Esophagus squamous epithelium (tissue), 5 donors: ENCODE results near the gene DRG2. TPM values are rescaled to one million over a fixed set of nuclear protein-coding genes. Genes with fewer than 3 reads are reported as not detected.

ENCODE experiments used
- DNase-seq: peaks from one replicate; lab custom pipeline; 2025; lab: John Stamatoyannopoulos, UW
- H3K27ac ChIP-seq, 4 donors: fragments of 200-600 bp; sonication (generic); one replicate each; pipeline ENCODE4 v1.5.1; 2016 to 2019; ENCODE audit warnings: mild to moderate bottlenecking in 1 of 4
- H3K27me3 ChIP-seq, 4 donors: fragments of 200-600 bp; sonication (generic); 1 replicate in 3 of 4; 2 replicates in 1 of 4; pipeline versions ENCODE4 v1.5.1 to v1.6.0; 2017 to 2021; ENCODE audit warnings: antibody characterized with exemption in 1 of 4
- H3K36me3 ChIP-seq, 3 donors: fragments of 200-600 bp; sonication (generic); one replicate each; pipeline ENCODE4 v1.5.1; 2016 to 2019
- H3K4me1 ChIP-seq, 3 donors: fragments of 200-600 bp; sonication (generic); one replicate each; pipeline ENCODE4 v1.5.1; 2017 to 2019
- H3K4me3 ChIP-seq, 4 donors: fragments of 200-600 bp; sonication (generic); 1 replicate in 3 of 4; 2 replicates in 1 of 4; pipeline ENCODE4 v1.5.1; 2016 to 2019; ENCODE audit warnings: mild to moderate bottlenecking in 2 of 4, moderate library complexity in 1 of 4
- H3K9me3 ChIP-seq, 3 donors: fragments of 200-600 bp; sonication (generic); one replicate each; pipeline ENCODE4 v1.5.1; 2016 to 2019
- CTCF ChIP-seq, 6 experiments: fragments of 450-650 bp in 4 of 6; fragments of 200-600 bp in 2 of 6; sonication (generic) in 2 of 6; IDR thresholded peaks; one replicate each; pipeline ENCODE4 v1.5.1; 2016 to 2019; ENCODE audit warnings: antibody characterized with exemption in 6 of 6, mild to moderate bottlenecking in 4 of 6, moderate library complexity in 4 of 6
- POLR2A ChIP-seq, 4 donors: fragments of 450-650 bp; IDR thresholded peaks; one replicate each; pipeline ENCODE4 v1.6.1; 2017; ENCODE audit warnings: antibody characterized with exemption in 4 of 4, mild to moderate bottlenecking in 4 of 4, moderate library complexity in 3 of 4
- WGBS, 2 donors: methylation state at CpG; one replicate each; pipeline ENCODE4 v1.1.5; 2018; 5-methylcytosine and 5-hydroxymethylcytosine counted together
- intact Hi-C: fragments of 100-400 bp; cut with DNase I; formaldehyde crosslinking; loops from one replicate; pipeline ENCODE4 v1.15.0; 2022
- total RNA-seq, 4 donors: library from RNA; depleted of rRNA; stranded (reverse); fragments of >200 nt; gene quantifications; one replicate each; pipeline ENCODE4 v1.1.0, GENCODE V29; 2016
- donor health status: DM: yes; HTN: yes; CAD: no.

Gene DRG2
- total RNA-seq, 4 donors from 2014 or later, result 31.8 to 45.4 (median 37.9) TPM

DNA sequence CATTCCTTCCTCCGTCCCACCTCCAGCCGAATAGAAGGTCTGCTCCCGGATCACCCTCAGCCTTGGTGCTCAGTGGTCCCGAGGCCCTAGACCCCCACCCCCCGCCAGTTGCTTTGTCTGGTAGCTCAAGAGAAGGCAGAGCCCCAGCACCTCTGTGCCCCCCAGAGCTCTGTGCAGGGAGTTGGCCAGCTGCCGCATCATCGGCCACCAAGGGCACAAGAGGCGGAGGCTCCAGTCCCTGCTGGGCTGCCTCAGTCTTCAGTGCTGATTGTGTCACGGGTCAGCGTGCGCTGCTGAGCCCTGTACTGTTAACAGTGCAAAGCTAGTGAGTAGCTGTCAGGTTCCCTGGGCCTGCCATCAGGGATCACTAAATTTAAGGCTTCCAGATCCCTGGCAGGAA, 22.2 kb upstream of the DRG2 start:
- TF ChIP-seq CTCF (IDR thresholded peaks at IDR 0.05), result no peak
- no peak for TF ChIP-seq POLR2A (IDR thresholded peaks at IDR 0.05)
- no peaks in the 10 kb centered on the region for H3K9me3 ChIP-seq
- no peaks in the 10 kb centered on the region for H3K27me3 ChIP-seq
- peaks cover 0 to 72% (median 9%) of the 10 kb centered on the region in 3 donors for H3K36me3 ChIP-seq
- H3K4me1 ChIP-seq, result peaks cover 0 to under 1% (median 0%) of the 10 kb centered on the region in 3 donors
- no peak for DNase-seq
- intact Hi-C loops, result no loop called here
- H3K27ac ChIP-seq, result no peak overlapping the region
- H3K4me3 ChIP-seq, result no peak overlapping the region
- 95 to 96% methylated on average over 3 to 6 of the region's 11 CpGs for WGBS, 2 donors

GRCh38 chr17:18066866-18067265, 20.9 kb upstream of the DRG2 start:
- no peak for DNase-seq
- peaks cover 0 to 58% (median 5%) of the 10 kb centered on the region in 3 donors for H3K36me3 ChIP-seq
- intact Hi-C loops, result no loop called here
- no peak overlapping the region for H3K27ac ChIP-seq
- WGBS, 2 donors, result 86 to 100% methylated on average over 1 to 4 of the region's 4 CpGs
- TF ChIP-seq CTCF (IDR thresholded peaks at IDR 0.05), result no peak
- TF ChIP-seq POLR2A (IDR thresholded peaks at IDR 0.05), result no peak
- H3K4me3 ChIP-seq, result no peak overlapping the region
- H3K4me1 ChIP-seq, result peaks cover 0 to 8% (median 0%) of the 10 kb centered on the region in 3 donors
- no peaks in the 10 kb centered on the region for H3K27me3 ChIP-seq
- no peaks in the 10 kb centered on the region for H3K9me3 ChIP-seq

DNA sequence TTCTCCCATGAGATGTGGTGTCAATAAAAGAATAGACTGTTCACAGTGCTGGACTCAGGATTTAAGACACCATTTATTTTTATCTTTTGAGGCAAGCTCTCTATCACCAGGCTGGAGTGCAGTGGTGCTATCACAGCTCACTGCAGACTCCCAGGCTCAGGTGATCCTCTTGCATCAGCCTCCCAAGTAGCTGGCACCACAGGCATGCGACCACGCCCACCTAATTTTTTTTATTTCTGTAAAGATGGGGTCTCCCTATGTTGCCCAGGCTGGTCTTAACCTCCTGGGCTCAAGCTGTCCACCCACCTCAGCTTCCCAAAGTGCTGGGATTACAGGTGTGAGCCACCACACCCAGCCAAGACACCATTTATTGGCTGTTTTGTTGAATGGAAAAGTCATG, 18.6 kb upstream of the DRG2 start:
- DNase-seq, result no peak
- peaks cover 0 to 36% (median 0%) of the 10 kb centered on the region in 3 donors for H3K36me3 ChIP-seq
- no peak overlapping the region for H3K4me3 ChIP-seq
- H3K4me1 ChIP-seq, result peaks cover 0 to 8% (median 0%) of the 10 kb centered on the region in 3 donors
- intact Hi-C loops, result no loop called here
- H3K9me3 ChIP-seq, result no peaks in the 10 kb centered on the region
- H3K27ac ChIP-seq, result no peak overlapping the region
- no peaks in the 10 kb centered on the region for H3K27me3 ChIP-seq
- WGBS, 2 donors, result 96 to 100% methylated on average over 2 of the region's 2 CpGs
- TF ChIP-seq POLR2A (IDR thresholded peaks at IDR 0.05), result no peak
- TF ChIP-seq CTCF (IDR thresholded peaks at IDR 0.05), result no peak

DNA sequence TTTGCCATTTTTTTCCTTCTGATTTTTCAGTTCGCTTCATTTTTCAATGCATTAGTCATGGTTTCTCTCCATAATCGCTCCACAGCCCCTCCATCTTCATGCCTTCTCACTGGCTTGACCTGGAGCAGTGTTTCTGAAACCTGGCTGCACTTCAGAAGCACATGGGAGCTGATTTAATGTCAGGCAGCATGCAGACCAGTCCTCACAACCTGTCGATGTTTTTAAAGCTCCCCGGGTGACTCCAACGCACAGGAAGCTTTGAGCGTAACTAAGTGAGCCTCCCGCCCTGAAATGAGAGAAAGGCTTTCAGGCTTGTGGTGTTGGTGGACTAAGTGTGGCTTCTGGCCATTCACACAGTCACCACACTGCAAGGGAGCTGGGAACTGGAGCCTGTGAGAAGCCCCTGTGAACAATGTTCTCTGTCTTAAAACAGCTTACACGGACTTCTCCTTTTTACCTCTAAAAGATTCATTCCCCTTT, 16.8 kb upstream of the DRG2 start:
- Histone ChIP-seq H3K9me3 (no peaks in the 10 kb centered on the region), H3K4me3 (no peak overlapping the region), H3K27ac (no peak overlapping the region), H3K36me3 (peaks cover 0 to 18% (median 0%) of the 10 kb centered on the region in 3 donors), H3K27me3 (no peaks in the 10 kb centered on the region), H3K4me1 (peaks cover 0 to 8% (median 0%) of the 10 kb centered on the region in 3 donors)
- intact Hi-C loops, result no loop called here
- no peak for DNase-seq
- 12 to 19% methylated on average over 8 of the region's 8 CpGs for WGBS, 2 donors
- TF ChIP-seq CTCF (IDR thresholded peaks at IDR 0.05) (no peak), POLR2A (IDR thresholded peaks at IDR 0.05) (no peak)

GRCh38 chr17:18071751-18072150, 16.0 kb upstream of the DRG2 start:
- Histone ChIP-seq H3K27ac (no peak overlapping the region), H3K4me1 (peaks cover 0 to 8% (median 0%) of the 10 kb centered on the region in 3 donors), H3K36me3 (peaks cover 0 to 9% (median 0%) of the 10 kb centered on the region in 3 donors), H3K9me3 (no peaks in the 10 kb centered on the region), H3K27me3 (peaks cover 0 to 2% (median 0%) of the 10 kb centered on the region in 4 donors), H3K4me3 (no peak overlapping the region)
- TF ChIP-seq CTCF (IDR thresholded peaks at IDR 0.05) (no peak), POLR2A (IDR thresholded peaks at IDR 0.05) (no peak)
- intact Hi-C loops, result no loop called here
- no peak for DNase-seq
